CD4-positive, alpha-beta T cell treated with Interleukin-15 for 1 hour (primary cell): ENCODE measurements around the gene ABI3.
"Not testable (repeated sequence)": the region's sequence is repeated elsewhere in the genome, so short reads cannot be mapped to it uniquely, and the experiment has no call there.

Experiments used
- DNase-seq: peaks from one replicate; pipeline ENCODE4 v3.0.0-alpha.2; 2020

The ABI3 gene, protein sequence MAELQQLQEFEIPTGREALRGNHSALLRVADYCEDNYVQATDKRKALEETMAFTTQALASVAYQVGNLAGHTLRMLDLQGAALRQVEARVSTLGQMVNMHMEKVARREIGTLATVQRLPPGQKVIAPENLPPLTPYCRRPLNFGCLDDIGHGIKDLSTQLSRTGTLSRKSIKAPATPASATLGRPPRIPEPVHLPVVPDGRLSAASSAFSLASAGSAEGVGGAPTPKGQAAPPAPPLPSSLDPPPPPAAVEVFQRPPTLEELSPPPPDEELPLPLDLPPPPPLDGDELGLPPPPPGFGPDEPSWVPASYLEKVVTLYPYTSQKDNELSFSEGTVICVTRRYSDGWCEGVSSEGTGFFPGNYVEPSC

DNA sequence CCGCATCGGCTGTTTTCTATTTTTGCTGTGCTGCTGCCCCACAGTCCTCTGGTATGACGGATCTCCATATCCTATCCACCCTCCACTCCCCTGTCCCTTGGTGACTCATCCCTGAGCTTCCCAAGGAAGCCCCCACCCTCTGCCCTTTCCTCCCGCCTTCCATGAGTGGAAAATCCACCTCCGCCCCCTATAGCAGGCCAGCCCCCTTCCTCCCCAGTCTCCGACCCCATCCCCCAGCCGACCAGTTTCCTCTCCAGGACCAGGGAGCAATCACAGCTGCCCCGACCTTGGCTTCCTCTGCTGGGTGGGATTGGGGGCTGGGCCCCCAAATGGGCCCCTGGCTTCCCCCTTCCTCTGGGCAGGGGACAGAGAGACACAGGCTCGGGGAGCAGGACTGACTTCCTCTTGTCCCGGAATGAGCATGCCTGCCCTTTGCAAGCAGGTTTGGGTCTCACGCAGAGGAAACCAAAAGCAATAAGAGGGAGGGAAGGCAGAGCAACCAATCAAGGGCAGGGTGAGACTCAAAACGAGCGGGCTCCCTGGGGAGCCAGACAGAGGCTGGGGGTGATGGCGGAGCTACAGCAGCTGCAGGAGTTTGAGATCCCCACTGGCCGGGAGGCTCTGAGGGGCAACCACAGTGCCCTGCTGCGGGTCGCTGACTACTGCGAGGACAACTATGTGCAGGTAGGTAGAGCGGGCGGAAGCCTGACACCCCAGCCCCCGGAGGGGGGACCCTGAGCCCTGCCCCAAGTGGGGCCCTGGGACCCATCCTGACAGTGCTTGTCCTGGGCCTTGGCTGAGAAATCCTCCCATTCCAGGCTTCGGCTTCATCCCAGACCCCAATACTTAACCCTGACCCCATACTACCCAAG is at the start of gene ABI3, which contains the start of gene GNGT2:
TSS of gene ABI3 (plus strand) at position 550 of the 872 bp plus-strand sequence. CDS start at position 568, 18 bp downstream.
TSS of gene GNGT2 (minus strand) at position 417 of the 872 bp plus-strand sequence. CDS start 3,152 bp downstream, outside the sequence.
- DNase-seq, result peak; percentile 70

DNA sequence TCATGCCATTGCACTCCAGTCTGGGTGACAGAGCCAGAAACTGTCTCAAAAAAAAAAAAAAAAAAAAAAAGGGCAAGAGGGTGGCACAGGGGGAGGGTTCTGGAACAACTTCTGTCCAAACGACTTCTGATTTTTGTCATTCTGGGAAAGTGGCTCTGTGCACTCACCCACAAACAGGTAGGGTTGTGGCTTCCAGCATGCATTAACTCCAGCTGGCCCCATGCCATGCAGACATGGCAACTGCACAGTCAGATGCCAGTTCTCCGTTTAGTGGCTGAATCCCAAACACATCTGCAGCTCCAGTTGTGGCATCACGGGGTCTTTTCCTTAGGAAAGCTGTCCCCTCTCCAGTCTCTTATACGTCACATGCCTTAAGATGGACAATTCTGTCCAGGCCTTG is 47.6 kb upstream of the ABI3 start:
- no peak for DNase-seq

DNA sequence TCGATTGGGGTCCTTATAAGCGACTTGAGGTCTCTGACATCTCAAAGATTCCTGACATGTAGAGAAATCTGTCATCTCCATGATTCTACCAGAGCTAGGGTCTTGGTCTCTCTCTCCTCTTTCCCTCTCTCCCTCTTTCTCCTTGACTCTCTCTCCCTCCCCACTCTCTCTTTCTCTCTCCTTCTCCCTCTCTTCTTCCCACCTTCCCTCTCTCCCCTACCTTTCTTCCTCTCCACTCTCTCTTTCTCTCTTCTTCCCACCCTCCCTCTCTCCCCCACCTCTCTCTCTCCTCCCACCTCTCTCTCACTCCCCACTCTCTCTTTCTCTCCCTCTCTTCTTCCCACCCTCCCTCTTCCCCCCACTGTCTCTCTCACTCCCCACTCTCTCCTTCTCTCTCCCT is 45.4 kb upstream of the ABI3 start:
- no peak for DNase-seq

DNA sequence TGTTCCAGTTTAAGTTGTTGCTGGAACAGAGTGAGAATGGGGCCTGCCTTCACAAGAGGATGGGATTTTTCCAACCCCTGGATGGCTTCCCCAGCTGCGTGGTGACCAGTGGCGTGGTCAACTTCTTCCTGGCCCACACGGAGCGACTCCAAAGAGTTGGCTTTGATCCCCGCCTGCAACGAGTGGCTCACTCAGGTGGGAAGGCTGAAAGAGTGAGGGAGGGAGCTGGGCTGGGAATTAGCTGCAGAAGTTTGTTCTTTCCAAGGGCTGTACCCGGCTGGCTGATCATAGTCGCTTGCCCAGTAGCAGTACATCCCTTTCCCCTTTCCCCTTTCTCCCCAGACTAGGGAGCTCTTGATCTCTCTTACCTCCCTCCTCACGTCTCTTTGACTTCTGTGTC is 41.8 kb upstream of the ABI3 start:
- DNase-seq, result no peak

DNA sequence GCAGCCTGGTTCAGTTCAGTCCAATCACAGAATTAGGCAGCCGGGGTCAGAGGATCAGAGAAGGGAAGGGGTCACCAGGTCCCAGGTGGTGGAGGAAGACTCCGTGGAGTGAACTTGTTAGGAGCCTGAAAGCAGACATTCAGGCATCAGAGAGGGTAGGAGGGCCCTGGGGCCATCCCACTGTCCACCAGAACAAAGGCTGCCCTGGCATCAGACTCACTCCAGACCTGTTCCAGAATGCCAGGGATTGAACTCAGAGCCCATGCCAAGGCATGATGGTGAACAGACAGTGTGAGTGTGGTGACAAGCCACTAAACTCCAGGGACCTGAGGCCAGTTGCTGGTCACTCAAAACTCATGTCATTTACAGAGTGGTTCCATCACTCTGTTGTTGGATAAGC is 40.3 kb upstream of the ABI3 start:
- DNase-seq, result no peak

DNA sequence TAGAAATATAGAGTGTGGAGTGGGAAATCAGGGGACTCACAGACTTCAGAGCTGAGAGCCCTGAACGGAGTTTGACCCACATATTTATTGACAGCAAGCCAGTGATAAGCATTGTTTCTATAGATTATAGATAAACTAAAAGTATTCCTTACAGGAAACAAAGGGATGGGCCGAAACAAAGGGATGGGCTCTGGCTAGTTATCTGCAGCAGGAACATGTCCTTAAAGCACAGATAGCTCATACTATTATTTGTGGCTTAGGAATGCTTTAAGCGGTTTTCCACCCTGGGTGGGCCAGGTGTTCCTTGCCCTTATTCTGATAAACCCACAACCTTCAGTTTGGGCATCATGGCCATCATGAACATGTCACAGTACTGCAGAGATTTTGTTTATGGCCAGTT is 39.8 kb upstream of the ABI3 start:
- not testable (repeated sequence) for DNase-seq

DNA sequence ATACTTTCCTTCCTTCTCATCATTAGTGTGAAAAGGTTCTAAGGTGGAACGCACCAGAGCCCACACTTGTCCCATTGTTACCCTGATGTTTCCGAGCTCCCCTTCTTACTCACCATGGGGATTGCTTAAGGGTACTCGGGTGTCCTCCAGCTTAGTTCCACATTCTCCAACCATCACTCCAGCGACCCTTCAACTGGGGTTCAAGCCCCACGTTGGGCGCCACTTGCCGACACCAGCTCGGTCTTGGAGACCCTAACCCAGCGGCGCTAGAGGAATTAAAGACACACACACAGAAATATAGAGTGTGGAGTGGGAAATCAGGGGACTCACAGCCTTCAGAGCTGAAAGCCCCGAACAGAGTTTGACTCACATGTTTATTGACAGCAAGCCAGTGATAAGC is 34.5 kb upstream of the ABI3 start:
- DNase-seq, result not testable (repeated sequence)

DNA sequence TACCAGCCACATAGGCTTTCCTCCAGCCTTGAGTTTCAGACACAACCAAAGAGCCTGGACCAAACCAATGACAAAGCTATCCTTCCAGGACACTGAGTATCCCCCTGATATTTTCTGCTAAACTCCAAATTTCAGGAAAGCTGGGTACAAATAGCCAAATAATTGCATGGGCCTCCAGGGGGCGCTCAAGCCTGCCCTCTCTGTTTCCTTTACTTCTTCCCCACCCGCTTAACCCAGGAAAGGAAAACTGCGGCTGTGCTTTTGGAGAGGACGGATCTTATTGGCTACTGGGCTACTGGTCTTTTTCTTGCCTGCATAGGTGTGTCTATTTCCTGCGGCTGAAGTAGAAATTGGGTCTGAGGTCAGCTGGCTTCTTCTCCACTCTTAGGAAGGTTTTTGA is 30.2 kb upstream of the ABI3 start:
- DNase-seq, result peak; percentile 54

DNA sequence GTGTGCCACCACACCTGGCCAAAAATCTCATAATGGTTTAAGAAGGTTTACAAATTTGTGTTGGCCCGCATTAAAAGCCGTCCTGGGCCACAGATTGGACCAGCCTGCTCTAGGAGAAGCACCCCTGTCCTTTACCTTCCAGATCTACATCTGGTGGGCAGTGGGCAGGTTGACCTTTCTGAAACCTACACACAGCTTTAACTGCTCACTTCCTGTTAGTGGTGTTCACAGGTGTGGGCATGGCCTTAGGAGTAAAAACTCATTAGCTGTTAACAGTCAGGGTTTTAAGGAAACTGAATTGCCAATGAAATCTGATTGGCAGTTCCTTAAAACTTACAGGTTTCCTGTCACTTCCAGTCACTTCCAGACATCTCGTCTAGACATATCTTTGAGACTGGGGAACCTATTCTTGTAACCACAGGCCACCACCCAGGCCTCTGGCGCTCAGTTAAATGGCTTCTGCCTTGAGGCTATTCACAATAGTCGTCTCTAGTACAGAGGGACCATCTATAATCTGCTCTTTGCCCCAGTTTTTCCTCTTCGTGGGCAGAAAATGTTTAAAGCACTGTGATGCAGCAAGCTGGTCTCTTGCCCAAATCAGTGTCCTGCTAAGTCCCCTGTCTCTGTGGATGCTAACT is 29.4 kb upstream of the ABI3 start:
- no peak for DNase-seq

DNA sequence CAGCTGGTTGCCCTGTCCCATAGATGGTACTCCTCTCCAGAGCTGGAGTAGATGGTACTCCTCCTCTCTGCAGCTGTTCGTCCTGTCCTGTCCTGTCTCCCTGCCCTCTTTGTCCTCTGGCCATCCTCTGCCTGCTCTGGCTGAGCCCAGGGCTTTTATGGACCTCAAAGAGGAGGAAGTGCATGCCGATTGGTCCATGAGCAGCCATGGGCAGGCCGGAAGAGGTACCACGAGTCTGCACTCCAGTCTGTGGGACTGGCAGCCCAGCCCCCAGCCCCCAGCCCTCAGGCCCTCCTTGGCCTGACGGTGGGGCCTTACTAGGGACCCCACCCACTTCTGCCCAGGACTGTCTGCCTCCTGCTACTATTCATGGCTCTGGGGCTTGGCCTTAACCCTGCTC is 27.2 kb upstream of the ABI3 start:
- no peak for DNase-seq

DNA sequence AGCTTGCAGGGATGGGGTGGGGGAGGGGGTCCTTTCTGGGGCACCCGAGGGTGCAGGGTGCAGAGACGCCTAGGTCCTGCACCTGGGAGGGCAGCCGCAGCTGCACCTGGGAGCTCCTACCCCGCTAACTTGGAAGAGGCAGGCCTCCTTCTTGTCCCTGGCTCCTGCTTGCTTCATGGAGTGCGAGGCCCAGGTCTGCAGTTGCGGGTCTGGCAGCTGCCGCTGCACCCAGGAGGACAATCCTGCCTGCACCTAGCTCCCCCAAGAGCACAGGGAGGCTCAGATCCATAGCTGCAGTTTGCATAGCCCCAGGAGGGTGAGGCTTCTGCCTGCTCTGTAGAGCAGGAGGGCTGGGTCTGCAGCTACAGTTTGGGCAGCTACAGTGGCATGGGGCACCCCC is 26.7 kb upstream of the ABI3 start:
- DNase-seq, result no peak

DNA sequence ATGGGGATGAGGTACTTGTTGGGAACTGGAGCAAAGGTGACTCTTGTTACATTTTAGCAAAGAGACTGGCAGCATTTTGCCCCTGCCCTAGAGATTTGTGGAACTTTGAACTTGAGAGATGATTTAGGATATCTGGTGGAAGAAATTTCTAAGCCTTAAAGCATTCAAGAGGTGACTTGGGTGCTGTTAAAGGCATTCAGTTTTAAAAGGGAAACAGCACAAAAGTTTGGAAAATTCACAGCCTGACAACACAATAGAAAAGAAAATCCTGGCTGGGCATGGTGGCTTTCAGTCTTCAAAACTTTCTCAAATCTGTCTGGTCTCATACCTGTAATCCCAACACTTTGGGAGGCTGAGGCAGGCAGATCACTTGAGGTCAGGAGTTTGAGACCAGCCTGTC is 26.0 kb upstream of the ABI3 start:
- DNase-seq, result not testable (repeated sequence)

DNA sequence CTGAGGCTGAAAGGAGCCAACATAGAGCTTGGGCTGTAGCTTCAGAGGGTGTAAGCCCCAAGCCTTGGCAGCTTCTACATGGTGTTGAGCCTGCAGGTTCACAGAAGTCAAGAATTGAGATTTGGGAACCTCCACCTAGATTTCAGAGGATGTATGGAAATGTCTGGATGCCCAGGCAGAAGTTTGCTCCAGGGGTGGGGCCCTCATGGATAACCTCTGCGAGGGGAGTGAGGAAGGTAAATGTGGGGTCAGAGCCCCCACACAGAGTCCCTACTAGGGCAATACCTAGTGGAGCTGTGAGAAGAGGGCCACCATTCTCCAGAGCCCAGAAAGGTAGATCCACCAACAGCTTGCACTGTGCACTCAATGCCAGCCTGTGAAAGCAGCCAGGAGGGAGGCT is 25.1 kb upstream of the ABI3 start:
- not testable (repeated sequence) for DNase-seq

DNA sequence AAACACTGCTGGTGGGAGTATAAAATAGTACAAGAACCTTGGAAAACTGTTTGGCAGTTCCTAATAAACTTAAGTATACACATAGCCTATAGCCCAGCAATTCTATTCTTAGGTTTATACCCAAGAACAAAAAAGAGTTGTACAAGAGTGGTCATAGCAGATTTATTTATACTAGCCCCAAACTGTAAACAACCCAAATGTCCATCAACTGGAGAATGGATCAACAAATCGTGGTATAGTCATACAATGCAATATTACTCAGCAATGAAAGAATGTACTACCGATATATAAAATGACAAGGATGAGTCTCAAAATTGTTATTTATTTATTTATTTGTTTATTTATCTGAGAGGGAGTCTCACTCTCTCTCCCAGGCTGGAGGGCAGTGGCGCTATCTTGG is 23.2 kb upstream of the ABI3 start:
- DNase-seq, result no peak

DNA sequence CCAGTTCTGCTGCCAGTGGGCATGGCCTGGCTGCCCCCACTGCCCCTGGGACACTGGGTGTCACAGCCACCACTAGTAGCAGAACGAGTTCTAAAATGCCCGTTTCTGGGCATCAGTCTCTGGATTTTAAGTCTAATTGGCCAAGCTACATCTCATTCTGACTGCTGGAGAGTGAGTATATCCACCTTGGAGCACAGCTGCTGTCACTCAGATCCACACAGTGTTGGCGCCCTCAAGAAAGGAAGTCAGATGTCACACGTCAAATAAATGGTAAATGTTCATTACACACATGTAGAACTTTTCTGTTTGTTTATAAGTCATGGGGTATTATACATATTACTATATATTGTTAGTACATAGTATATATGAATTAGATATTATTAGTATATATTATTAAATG is 19.6 kb upstream of the ABI3 start:
- DNase-seq, result no peak

DNA sequence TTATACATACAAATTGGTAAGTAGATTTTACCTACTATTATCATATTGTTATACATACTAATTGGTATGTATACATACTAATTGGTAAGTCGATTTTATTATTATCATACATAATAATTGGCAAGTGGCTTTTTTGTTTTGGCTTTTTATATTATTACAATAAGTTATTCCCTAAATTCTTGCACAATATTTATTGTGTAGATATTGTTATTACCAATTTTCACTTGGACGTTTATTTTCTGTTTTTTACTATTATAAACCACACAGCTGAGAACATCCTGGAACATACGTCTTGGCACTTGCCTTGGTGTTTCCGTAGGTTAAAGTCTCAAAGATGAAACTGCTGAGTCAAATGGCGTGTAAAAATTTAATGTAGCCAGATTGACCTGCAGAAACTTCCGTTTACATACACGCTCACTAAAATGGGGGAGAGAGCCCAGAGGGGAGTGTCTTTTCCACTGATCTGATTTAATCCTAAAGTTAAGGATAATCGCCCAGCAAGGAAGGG is 19.0 kb upstream of the ABI3 start:
- DNase-seq, result no peak

DNA sequence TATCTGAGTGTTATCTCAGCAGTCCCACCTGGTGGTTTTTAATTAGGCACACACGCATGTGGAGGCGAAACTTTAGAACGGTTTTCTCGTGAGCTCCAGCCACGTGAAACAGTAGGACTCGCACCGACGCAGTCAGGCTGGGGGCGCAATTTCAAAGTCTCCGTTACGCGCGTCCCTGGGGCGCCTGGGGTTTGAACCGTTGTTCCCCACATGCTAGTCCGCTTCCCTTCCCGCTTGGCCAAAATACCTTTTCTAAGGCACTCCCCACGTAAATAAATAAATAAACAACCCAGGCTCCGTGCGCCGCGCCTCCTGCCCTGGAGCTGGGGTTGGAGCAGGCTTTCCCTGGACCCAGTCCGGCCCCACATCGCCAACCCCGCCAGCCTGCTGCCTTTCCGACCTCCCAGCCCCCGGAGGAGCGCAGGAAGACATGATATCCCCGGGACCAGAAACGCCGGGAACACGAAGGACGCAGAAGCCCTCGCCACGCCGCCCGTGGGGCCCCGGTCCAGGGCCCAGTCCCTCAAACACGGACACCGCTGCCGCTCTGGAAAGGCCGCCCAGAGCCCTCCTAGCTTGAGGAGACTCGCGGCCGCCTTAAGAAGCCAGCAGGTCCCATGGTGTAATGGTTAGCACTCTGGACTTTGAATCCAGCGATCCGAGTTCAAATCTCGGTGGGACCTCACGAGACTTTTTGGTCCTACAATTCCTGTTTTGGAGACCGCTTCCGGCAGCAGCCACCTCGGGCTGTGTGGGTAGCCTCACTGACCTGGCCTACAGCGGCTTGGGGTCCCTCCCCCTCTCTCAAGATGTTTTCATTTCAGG is 18.4 kb upstream of the ABI3 start:
- peak; percentile 89 for DNase-seq

DNA sequence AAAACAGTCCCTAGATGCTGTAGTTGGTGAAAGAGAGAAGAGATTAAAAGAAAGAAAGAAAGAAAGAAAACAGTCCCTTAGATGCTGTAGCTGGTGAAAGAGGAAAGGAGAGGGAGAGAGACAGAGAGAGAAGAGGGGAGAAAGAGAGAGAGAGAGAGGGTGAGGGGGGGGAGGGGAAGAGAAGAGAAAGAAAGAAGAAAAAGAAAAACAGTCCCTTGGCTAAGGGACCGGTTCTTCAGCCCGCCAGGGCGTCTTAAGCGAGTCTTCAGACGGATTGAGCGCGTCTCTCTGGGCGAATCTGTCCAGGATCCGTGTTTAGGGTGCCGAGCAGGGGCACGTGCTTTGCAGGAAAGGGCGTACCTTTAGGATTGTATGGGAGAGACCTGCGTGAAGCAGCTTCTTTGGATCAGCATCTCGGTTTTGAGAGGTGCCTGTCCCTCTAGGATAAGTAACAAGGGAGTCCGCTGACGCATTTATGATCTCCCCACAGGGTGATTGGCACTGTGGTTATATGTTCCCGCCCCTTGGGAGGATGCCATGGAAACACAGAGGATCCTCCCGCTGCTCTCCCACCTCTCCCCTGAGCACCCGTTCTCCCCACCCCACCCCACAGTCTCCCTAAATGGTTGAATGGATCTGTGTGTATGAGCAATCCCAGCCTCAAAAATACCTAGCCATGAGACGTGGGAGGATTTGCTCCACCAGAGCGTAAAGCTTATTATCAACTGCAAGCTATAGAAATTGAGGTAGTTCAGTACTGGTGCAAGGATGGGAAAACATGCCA is 16.8 kb upstream of the ABI3 start:
- DNase-seq, result peak; percentile 42

DNA sequence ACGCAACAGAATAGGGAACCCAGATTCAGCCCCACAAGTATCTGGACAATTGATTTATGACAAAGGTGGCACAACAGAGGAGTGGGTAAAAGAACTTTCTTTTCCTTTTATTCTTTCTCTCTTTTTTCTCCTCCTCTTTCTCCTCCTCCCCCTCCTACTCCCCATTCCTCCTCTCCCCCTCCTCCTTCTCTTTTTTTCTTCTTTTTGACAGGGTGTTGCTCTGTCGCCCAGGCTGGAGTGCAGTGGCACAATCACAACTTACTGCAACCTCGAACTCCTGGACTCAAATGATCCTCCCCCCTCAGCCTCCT is 16.3 kb upstream of the ABI3 start:
- DNase-seq, result no peak

DNA sequence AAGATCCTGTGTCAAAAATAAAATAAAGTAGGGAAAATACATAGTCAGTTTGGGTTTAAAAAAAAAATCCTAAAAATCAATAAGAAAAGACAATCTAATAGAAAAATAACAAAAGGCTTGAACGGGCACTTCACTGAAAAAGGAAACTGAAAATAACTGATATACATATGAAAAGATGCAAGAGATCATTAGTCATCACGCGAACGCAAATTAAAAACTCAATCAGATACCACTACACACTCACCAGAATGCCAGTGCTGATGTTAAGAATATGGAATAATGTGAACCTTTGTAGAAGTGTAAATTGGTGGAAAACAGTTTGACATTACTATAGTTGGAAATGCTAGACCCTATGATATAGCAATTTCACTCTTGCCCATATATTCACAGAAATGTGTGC is 14.8 kb upstream of the ABI3 start:
- no peak for DNase-seq

DNA sequence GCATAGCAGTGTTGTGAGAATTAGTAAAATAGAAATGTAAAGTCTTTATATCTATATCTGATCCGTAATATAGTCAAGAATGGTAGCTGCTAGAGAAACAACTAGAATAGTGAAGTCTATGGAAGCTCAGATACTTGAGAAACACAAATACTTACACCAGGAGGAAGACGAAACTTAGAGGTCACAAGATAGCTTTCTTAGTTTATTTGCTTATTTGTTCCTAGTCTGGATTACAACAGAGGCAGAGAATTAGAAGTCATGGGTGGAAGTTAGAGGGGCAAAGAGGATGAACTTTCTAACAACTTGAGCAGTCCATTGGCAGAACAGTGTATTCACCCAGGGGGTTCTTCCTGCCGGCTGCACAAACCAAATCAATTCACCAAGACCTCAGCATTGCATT is 14.0 kb upstream of the ABI3 start:
- DNase-seq, result no peak
